Measurements from ENCODE around the gene PROCR.

GRCh38 chr20:35131934-35132333, 39.9 kb upstream of the PROCR start:
- TF ChIP-seq, protein P1, sequence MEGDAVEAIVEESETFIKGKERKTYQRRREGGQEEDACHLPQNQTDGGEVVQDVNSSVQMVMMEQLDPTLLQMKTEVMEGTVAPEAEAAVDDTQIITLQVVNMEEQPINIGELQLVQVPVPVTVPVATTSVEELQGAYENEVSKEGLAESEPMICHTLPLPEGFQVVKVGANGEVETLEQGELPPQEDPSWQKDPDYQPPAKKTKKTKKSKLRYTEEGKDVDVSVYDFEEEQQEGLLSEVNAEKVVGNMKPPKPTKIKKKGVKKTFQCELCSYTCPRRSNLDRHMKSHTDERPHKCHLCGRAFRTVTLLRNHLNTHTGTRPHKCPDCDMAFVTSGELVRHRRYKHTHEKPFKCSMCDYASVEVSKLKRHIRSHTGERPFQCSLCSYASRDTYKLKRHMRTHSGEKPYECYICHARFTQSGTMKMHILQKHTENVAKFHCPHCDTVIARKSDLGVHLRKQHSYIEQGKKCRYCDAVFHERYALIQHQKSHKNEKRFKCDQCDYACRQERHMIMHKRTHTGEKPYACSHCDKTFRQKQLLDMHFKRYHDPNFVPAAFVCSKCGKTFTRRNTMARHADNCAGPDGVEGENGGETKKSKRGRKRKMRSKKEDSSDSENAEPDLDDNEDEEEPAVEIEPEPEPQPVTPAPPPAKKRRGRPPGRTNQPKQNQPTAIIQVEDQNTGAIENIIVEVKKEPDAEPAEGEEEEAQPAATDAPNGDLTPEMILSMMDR (IDR thresholded peaks at IDR 0.05), result no peak
- TF ChIP-seq POLR2A (IDR thresholded peaks at IDR 0.05), result no peak
